ENCODE measurements around the gene ANKRD9.

DNA sequence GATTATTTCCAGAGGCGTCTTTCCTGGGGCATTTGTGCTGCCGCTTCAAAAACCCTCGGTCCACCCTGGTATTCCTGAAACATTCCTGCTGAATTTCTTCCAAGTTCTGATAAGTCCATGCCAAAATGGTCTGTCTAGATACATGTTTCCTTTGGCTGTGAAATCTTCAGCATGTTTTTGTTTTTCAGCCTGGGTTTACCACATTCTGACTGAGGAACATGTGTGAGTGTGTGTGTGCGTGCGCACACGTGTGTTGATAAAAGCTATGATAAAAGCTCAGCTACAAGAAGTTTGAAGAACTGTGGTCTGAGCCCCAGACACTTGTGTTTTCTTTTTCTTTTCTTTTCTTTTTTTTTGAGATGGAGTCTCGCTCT is 22.4 kb downstream of the ANKRD9 start:
- TF ChIP-seq TAF15 (IDR thresholded peaks at IDR 0.05; ENCODE audit: low read depth, low read length) = no peak
- TF ChIP-seq, protein P1, sequence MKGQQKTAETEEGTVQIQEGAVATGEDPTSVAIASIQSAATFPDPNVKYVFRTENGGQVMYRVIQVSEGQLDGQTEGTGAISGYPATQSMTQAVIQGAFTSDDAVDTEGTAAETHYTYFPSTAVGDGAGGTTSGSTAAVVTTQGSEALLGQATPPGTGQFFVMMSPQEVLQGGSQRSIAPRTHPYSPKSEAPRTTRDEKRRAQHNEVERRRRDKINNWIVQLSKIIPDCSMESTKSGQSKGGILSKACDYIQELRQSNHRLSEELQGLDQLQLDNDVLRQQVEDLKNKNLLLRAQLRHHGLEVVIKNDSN (CRISPR knock-in tag; IDR thresholded peaks at IDR 0.05) = no peak
- TF ChIP-seq, protein P2, sequence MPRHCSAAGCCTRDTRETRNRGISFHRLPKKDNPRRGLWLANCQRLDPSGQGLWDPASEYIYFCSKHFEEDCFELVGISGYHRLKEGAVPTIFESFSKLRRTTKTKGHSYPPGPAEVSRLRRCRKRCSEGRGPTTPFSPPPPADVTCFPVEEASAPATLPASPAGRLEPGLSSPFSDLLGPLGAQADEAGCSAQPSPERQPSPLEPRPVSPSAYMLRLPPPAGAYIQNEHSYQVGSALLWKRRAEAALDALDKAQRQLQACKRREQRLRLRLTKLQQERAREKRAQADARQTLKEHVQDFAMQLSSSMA (CRISPR knock-in tag; IDR thresholded peaks at IDR 0.05) = no peak
- TF ChIP-seq, protein P3, sequence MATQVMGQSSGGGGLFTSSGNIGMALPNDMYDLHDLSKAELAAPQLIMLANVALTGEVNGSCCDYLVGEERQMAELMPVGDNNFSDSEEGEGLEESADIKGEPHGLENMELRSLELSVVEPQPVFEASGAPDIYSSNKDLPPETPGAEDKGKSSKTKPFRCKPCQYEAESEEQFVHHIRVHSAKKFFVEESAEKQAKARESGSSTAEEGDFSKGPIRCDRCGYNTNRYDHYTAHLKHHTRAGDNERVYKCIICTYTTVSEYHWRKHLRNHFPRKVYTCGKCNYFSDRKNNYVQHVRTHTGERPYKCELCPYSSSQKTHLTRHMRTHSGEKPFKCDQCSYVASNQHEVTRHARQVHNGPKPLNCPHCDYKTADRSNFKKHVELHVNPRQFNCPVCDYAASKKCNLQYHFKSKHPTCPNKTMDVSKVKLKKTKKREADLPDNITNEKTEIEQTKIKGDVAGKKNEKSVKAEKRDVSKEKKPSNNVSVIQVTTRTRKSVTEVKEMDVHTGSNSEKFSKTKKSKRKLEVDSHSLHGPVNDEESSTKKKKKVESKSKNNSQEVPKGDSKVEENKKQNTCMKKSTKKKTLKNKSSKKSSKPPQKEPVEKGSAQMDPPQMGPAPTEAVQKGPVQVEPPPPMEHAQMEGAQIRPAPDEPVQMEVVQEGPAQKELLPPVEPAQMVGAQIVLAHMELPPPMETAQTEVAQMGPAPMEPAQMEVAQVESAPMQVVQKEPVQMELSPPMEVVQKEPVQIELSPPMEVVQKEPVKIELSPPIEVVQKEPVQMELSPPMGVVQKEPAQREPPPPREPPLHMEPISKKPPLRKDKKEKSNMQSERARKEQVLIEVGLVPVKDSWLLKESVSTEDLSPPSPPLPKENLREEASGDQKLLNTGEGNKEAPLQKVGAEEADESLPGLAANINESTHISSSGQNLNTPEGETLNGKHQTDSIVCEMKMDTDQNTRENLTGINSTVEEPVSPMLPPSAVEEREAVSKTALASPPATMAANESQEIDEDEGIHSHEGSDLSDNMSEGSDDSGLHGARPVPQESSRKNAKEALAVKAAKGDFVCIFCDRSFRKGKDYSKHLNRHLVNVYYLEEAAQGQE (IDR thresholded peaks at IDR 0.05; ENCODE audit: borderline replicate concordance) = no peak
- TF ChIP-seq, protein P3 (CRISPR knock-in tag; IDR thresholded peaks at IDR 0.05; ENCODE audit: low read depth) = no peak
